ENCODE data around the gene GABRG3. TPM values are rescaled to one million over a fixed set of nuclear protein-coding genes. Genes with fewer than 3 reads are reported as not detected.

GABRG3 gene
- polyA plus RNA-seq, 1 experiment = not detected

DNA sequence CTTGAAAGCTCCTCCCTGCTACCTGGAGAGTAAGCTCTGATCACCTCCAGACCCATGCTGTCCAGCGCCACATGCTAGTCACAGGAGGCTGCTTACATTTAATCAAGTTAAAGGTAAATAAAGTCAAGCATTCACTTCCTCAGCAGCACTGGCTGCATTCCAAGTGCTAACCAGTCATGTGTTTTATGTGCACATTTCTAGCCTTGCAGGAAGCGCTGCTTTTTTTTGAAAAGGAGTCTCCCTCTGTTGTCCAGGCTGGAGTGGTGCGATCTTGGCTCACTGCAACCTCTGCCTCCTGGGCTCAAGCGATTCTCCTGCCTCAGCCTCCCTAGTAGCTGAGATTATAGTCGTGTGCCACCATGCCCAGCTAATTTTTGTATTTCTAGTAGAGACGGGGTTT, 279.2 kb downstream of the GABRG3 start:
- no peaks in the 10 kb centered on the region for H3K36me3 ChIP-seq (ENCODE audit: control insufficient read depth, insufficient read depth, low read length)
- CTCF ChIA-PET = no interaction called here

DNA sequence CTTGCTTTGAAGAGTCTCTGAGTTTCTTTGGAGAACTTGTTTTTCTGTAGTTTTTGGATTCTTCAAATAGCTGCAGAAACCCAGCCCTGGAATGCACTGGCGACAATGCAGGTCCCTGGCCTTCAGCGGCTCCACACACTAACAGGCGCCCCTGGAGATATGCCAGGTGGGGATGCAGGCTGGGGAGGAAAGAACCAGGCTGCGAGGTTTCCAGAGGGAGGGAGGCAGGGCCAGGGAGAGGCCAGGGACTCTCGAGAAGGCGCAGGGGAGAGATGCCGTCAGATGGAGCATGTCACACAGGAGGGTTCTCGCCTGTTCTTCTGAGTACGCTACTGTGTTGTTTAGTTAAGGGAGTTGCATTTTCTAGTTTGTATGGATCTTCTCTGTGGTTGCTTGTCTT, 283.1 kb downstream of the GABRG3 start:
- DNase-seq (ENCODE audit: low read depth) = no peak
- H3K4me3 ChIP-seq (ENCODE audit: low read depth, low read length) = no peak overlapping the region
- TF ChIP-seq, protein P1, sequence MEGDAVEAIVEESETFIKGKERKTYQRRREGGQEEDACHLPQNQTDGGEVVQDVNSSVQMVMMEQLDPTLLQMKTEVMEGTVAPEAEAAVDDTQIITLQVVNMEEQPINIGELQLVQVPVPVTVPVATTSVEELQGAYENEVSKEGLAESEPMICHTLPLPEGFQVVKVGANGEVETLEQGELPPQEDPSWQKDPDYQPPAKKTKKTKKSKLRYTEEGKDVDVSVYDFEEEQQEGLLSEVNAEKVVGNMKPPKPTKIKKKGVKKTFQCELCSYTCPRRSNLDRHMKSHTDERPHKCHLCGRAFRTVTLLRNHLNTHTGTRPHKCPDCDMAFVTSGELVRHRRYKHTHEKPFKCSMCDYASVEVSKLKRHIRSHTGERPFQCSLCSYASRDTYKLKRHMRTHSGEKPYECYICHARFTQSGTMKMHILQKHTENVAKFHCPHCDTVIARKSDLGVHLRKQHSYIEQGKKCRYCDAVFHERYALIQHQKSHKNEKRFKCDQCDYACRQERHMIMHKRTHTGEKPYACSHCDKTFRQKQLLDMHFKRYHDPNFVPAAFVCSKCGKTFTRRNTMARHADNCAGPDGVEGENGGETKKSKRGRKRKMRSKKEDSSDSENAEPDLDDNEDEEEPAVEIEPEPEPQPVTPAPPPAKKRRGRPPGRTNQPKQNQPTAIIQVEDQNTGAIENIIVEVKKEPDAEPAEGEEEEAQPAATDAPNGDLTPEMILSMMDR (IDR thresholded peaks at IDR 0.05; ENCODE audit: insufficient read depth, low read depth, low read length) = no peak
- H3K36me3 ChIP-seq (ENCODE audit: control insufficient read depth, insufficient read depth, low read length) = no peaks in the 10 kb centered on the region
- no peaks in the 10 kb centered on the region for H3K27me3 ChIP-seq (ENCODE audit: control insufficient read depth, insufficient read depth, low read length)
- ChIA-PET POLR2A (no interaction called here), CTCF (no interaction called here)

More for the DNA sequence above, 279.2 kb downstream of the GABRG3 start:
- DNase-seq (ENCODE audit: low read depth) = no peak
- Histone ChIP-seq H3K27me3 (ENCODE audit: control insufficient read depth, insufficient read depth, low read length) (no peaks in the 10 kb centered on the region), H3K4me3 (ENCODE audit: low read depth, low read length) (no peak overlapping the region)
- POLR2A ChIA-PET = no interaction called here
- TF ChIP-seq, protein P1 (IDR thresholded peaks at IDR 0.05; ENCODE audit: insufficient read depth, low read depth, low read length) = no peak

DNA sequence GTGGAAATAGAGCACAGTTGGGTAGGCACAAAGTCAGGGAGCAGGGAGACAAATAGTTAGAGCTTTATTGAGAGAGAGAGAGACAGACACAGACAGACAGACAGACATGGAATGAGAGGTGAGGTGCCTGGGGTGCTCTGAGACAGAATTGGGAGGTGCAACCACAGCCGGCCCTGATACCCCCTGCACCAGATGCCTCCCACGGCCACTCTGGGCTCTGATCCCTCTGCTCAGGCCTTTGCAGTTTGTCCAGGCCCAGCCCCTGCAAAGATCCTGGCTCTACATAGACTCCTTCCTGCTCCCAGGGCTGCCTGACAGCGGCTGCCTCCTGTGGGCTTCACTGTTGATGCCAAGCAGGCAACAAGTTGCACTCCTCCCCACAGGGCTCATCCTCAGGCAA, 283.8 kb downstream of the GABRG3 start:
- Histone ChIP-seq H3K36me3 (ENCODE audit: control insufficient read depth, insufficient read depth, low read length) (no peaks in the 10 kb centered on the region), H3K27me3 (ENCODE audit: control insufficient read depth, insufficient read depth, low read length) (no peaks in the 10 kb centered on the region), H3K4me3 (ENCODE audit: low read depth, low read length) (no peak overlapping the region)
- CTCF ChIA-PET = no interaction called here
- TF ChIP-seq, protein P1 (IDR thresholded peaks at IDR 0.05; ENCODE audit: insufficient read depth, low read depth, low read length) = no peak
- no peak for DNase-seq (ENCODE audit: low read depth)
- POLR2A ChIA-PET = no interaction called here

DNA sequence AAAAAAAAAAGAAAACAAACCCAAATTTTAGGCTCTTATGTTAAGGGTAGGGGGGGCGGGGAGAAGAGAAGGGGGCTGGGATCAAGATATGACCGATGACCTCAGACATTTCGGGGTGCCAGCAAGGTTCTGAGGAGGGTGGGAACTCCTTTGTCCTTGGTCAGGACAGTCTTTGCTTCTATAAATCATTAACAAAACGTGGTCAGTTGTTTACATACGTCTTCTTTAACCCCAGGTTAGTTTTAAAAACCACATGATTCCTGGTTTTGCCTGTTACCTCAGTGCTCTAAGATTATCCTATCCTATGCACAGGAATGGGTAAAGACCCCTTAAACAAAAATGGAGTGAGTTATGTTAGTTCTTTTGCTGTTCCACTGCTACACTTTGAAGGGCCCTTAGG, 285.5 kb downstream of the GABRG3 start:
- DNase-seq (ENCODE audit: low read depth) = no peak
- Histone ChIP-seq H3K36me3 (ENCODE audit: control insufficient read depth, insufficient read depth, low read length) (no peaks in the 10 kb centered on the region), H3K4me3 (ENCODE audit: low read depth, low read length) (no peak overlapping the region), H3K27me3 (ENCODE audit: control insufficient read depth, insufficient read depth, low read length) (no peaks in the 10 kb centered on the region)
- TF ChIP-seq, protein P1 (IDR thresholded peaks at IDR 0.05; ENCODE audit: insufficient read depth, low read depth, low read length) = no peak
- ChIA-PET CTCF (no interaction called here), POLR2A (no interaction called here)

DNA sequence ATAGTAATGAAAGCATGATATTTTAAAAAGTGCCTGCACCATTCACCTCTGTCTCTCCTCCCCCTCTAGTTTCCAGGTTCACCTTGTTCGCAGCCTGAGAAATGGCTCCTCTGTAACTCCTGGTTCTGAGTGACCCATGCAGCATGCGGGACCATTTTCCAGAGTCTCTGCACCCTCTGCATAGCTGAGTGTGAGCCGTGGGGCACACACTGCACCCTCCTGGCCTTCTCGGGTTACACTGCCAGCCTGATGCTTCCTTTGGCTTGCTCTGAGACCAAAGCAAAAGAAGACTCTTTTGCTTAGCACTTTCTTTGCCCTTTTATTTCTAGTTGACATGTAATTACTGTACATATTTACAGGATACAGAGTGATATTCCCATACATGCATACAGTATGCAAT, 287.3 kb downstream of the GABRG3 start:
- ChIA-PET POLR2A (no interaction called here), CTCF (no interaction called here)
- no peak overlapping the region for H3K4me3 ChIP-seq (ENCODE audit: low read depth, low read length)
- TF ChIP-seq, protein P1 (IDR thresholded peaks at IDR 0.05; ENCODE audit: insufficient read depth, low read depth, low read length) = no peak
- no peak for DNase-seq (ENCODE audit: low read depth)
- no peaks in the 10 kb centered on the region for H3K36me3 ChIP-seq (ENCODE audit: control insufficient read depth, insufficient read depth, low read length)
- H3K27me3 ChIP-seq (ENCODE audit: control insufficient read depth, insufficient read depth, low read length) = no peaks in the 10 kb centered on the region

Measured in BJ (cell line).